PC-3 (cell line): Measurements from ENCODE around the gene OR6B1. TPM values are rescaled to one million over a fixed set of nuclear protein-coding genes. Genes with fewer than 3 reads are reported as not detected.
"Not testable (repeated sequence)": the region's sequence is repeated elsewhere in the genome, so short reads cannot be mapped to it uniquely, and the experiment has no call there.

Experiments
- ATAC-seq: fragments of 200-7000 bp; cut with Tn5 transposase; 2 replicates; pipeline ENCODE4 v1.9.1; 2020; ENCODE audit warnings: mild to moderate bottlenecking, moderate library complexity
- BruUV-seq: library from RNA; stranded (reverse); fragments of 400-500 nt; replicated peaks from 2 replicates; lab custom pipeline; 2021; lab: Mats Ljungman, UMichigan
- CTCF ChIA-PET: fragments of 300-600 bp; sonication (Branson Sonifier 250); formaldehyde crosslinking; loops from one replicate; lab custom pipeline; 2022; ENCODE audit warnings: antibody characterized with exemption; lab: Charles Lee
- POLR2A ChIA-PET: fragments of 300-600 bp; sonication (Branson Sonifier 250); formaldehyde crosslinking; loops from one replicate; lab custom pipeline; 2022; ENCODE audit warnings: antibody characterized with exemption; ENCODE audit not compliant: unreplicated experiment; lab: Charles Lee
- DNase-seq: peaks from one replicate; pipeline ENCODE4 v3.0.0-alpha.2; 2015
- H2AFZ ChIP-seq: fragments of 300-600 bp; sonication (generic); 2 replicates; pipeline ENCODE4 v1.6.0; 2016; ENCODE audit warnings: antibody characterized with exemption, low read length
- H3F3A ChIP-seq: fragments of 300-600 bp; sonication (generic); one replicate; pipeline ENCODE4 v1.6.0; 2017; ENCODE audit warnings: antibody characterized with exemption, low read length, control low read depth, mild to moderate bottlenecking; ENCODE audit not compliant: unreplicated experiment
- H3K27ac ChIP-seq: fragments of 300-600 bp; sonication (generic); 2 replicates; pipeline ENCODE4 v1.5.1; 2016; ENCODE audit warnings: mild to moderate bottlenecking, low read length
- H3K27me3 ChIP-seq: fragments of 300-600 bp; sonication (generic); 2 replicates; pipeline ENCODE4 v1.6.1; 2016; ENCODE audit warnings: low read length, mixed read lengths
- H3K36me3 ChIP-seq: fragments of 300-600 bp; sonication (generic); 2 replicates; pipeline ENCODE4 v1.6.1; 2016; ENCODE audit warnings: low read depth, mixed run types, low read length, mixed read lengths
- H3K4me1 ChIP-seq: fragments of 300-600 bp; sonication (generic); 2 replicates; pipeline ENCODE4 v1.5.1; 2016; ENCODE audit warnings: low read length; ENCODE audit not compliant: insufficient read depth
- H3K4me2 ChIP-seq: fragments of 300-600 bp; sonication (generic); 2 replicates; pipeline ENCODE4 v1.6.0; 2016; ENCODE audit warnings: low read length
- H3K4me3 ChIP-seq: fragments of 300-600 bp; sonication (generic); 2 replicates; pipeline ENCODE4 v1.5.1; 2016; ENCODE audit warnings: mild to moderate bottlenecking, low read length, mixed read lengths
- H3K79me2 ChIP-seq: fragments of 300-600 bp; sonication (generic); 2 replicates; pipeline ENCODE4 v1.6.1; 2017; ENCODE audit warnings: low read length, mixed read lengths
- H3K9ac ChIP-seq: fragments of 300-600 bp; sonication (generic); 2 replicates; pipeline ENCODE4 v1.6.0; 2016; ENCODE audit warnings: mild to moderate bottlenecking, low read length
- H3K9me2 ChIP-seq: fragments of 300-600 bp; sonication (generic); replicated peaks from 2 replicates; pipeline ENCODE4 v1.6.1; 2016; ENCODE audit warnings: mixed run types, low read length, mixed read lengths
- H3K9me3 ChIP-seq: fragments of 300-600 bp; sonication (generic); 2 replicates; pipeline ENCODE4 v1.6.1; 2016; ENCODE audit warnings: low read length, mixed read lengths
- H4K20me1 ChIP-seq: fragments of 300-600 bp; sonication (generic); 2 replicates; pipeline ENCODE4 v1.6.1; 2016; ENCODE audit warnings: low read length, mixed read lengths
- EZH2 ChIP-seq: fragments of 300-600 bp; sonication (generic); IDR thresholded peaks from one replicate; pipeline ENCODE4 v1.6.1; 2017; ENCODE audit warnings: antibody characterized with exemption, mild to moderate bottlenecking, low read length; ENCODE audit not compliant: unreplicated experiment
- EZH2phosphoT487 ChIP-seq: fragments of 300-600 bp; sonication (generic); IDR thresholded peaks from 2 replicates; pipeline ENCODE4 v1.6.1; 2018; ENCODE audit warnings: mild to moderate bottlenecking, antibody characterized with exemption, low read length, borderline replicate concordance
- intact Hi-C: fragments of 100-400 bp; cut with micrococcal nuclease; formaldehyde crosslinking; loops from 2 replicates; pipeline ENCODE4 v1.9.0; 2023
- total RNA-seq: library from RNA; depleted of rRNA; stranded (reverse); fragments of >200 nt; gene quantifications from 2 replicates; pipeline ENCODE4 v1.2.3, GENCODE V29; 2014
- TF ChIP-seq, protein P1 (sequence below): fragments of 300-600 bp; sonication (generic); conservative IDR thresholded peaks from 2 replicates; pipeline ENCODE4 v1.5.1; 2017; ENCODE audit warnings: antibody characterized with exemption, low read depth, mild to moderate bottlenecking, low read length

Gene OR6B1
- total RNA-seq, 1 experiment from 2014 or later = not detected

DNA sequence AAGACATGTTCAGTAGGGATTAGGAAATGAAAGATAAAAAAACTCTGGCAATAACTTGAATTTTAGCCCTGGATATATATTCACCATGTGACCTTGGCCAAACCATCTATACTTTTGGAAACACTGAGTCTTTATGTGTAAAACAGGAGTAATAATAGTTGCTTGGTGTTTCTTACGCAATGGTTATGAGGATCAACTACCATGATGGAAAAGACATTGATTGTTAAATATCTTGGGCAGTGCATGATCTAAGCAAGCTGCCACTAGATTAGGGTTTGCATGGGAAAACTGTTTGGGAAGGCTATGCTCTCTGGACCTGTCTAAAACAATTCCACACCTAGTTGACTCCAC is 6.5 kb downstream of the OR6B1 start:
- no peak overlapping the region for H3K4me3 ChIP-seq
- H3K9ac ChIP-seq = no peak overlapping the region
- no peaks in the 10 kb centered on the region for H3K4me1 ChIP-seq
- no peak overlapping the region for H3K27ac ChIP-seq
- no peaks in the 10 kb centered on the region for H3K9me2 ChIP-seq
- H3K27me3 ChIP-seq = no peaks in the 10 kb centered on the region
- DNase-seq (no peak), ATAC-seq (no peak)
- H3K36me3 ChIP-seq = no peaks in the 10 kb centered on the region
- H3K79me2 ChIP-seq = no peaks in the 10 kb centered on the region
- H3F3A ChIP-seq = no peaks in the 10 kb centered on the region
- POLR2A ChIA-PET = no interaction called here
- no peak overlapping the region for H2AFZ ChIP-seq
- intact Hi-C loops = no loop called here
- no peak overlapping the region for H3K4me2 ChIP-seq
- CTCF ChIA-PET = no interaction called here
- H4K20me1 ChIP-seq = no peaks in the 10 kb centered on the region
- BruUV-seq = no TSS peak
- no peaks in the 10 kb centered on the region for H3K9me3 ChIP-seq
- TF ChIP-seq EZH2phosphoT487 (no peak), EZH2 (no peak)
- TF ChIP-seq, protein P1, sequence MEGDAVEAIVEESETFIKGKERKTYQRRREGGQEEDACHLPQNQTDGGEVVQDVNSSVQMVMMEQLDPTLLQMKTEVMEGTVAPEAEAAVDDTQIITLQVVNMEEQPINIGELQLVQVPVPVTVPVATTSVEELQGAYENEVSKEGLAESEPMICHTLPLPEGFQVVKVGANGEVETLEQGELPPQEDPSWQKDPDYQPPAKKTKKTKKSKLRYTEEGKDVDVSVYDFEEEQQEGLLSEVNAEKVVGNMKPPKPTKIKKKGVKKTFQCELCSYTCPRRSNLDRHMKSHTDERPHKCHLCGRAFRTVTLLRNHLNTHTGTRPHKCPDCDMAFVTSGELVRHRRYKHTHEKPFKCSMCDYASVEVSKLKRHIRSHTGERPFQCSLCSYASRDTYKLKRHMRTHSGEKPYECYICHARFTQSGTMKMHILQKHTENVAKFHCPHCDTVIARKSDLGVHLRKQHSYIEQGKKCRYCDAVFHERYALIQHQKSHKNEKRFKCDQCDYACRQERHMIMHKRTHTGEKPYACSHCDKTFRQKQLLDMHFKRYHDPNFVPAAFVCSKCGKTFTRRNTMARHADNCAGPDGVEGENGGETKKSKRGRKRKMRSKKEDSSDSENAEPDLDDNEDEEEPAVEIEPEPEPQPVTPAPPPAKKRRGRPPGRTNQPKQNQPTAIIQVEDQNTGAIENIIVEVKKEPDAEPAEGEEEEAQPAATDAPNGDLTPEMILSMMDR = no peak

DNA sequence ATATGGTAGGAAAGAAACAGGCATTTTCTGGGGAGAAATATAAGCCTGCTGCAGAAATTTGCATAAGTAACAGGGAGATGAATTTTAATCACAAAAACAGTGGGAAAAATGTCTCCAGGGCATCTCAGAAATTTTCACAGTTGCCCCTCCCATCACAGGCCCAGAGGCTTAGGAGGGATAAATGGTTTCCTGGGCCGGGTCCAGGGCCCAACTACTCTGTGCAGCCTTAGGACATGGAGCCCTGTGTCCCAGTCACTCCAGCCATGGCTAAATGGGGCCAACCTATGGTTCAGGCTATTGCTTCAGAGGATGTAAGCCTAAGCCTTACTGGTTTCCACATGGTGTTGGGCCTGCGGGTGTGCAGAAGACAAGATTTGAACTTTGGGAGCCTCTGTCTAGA is 9.2 kb downstream of the OR6B1 start:
- no peaks in the 10 kb centered on the region for H3F3A ChIP-seq

DNA sequence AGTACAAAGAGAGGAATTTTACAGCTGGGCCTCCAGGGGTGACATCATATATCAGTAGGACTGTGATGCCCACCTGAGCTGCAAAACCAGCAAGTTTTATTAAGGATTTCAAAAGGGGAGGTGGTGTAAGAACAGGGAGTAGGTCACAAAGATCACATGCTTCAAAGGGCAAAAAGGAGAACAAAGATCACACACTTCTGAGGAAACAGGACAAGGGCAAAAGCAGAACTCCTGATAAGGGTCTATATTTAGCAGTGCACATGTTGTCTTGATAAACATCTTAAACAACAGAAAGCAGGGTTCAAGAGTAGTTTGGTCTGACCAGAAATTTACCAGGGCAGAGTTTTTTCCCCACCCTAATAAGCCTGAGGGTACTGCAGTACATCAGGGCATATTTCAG is 9.9 kb downstream of the OR6B1 start:
- BruUV-seq, H3K4me3 ChIP-seq, H3K9me2 ChIP-seq, H3K27ac ChIP-seq, H4K20me1 ChIP-seq, CTCF ChIA-PET, H3F3A ChIP-seq, H3K9me3 ChIP-seq, H3K79me2 ChIP-seq, H3K9ac ChIP-seq, DNase-seq, H3K36me3 ChIP-seq, intact Hi-C loops, POLR2A ChIA-PET, H3K4me2 ChIP-seq, H3K27me3 ChIP-seq, H3K4me1 ChIP-seq, ATAC-seq, H2AFZ ChIP-seq: not testable (repeated sequence)

More for the DNA sequence above, 9.2 kb downstream of the OR6B1 start:
- Histone ChIP-seq H3K4me1 (no peaks in the 10 kb centered on the region), H3K9me3 (no peaks in the 10 kb centered on the region), H3K27ac (no peak overlapping the region), H3K9ac (no peak overlapping the region), H3K9me2 (no peaks in the 10 kb centered on the region), H3K4me3 (no peak overlapping the region), H3K79me2 (no peaks in the 10 kb centered on the region), H3K36me3 (no peaks in the 10 kb centered on the region), H3K27me3 (no peaks in the 10 kb centered on the region), H4K20me1 (no peaks in the 10 kb centered on the region), H2AFZ (no peak overlapping the region), H3K4me2 (no peak overlapping the region)
- intact Hi-C loops = no loop called here
- TF ChIP-seq, protein P1 = no peak
- no peak for ATAC-seq
- DNase-seq = no peak
- BruUV-seq = no TSS peak
- ChIA-PET CTCF (no interaction called here), POLR2A (no interaction called here)

DNA sequence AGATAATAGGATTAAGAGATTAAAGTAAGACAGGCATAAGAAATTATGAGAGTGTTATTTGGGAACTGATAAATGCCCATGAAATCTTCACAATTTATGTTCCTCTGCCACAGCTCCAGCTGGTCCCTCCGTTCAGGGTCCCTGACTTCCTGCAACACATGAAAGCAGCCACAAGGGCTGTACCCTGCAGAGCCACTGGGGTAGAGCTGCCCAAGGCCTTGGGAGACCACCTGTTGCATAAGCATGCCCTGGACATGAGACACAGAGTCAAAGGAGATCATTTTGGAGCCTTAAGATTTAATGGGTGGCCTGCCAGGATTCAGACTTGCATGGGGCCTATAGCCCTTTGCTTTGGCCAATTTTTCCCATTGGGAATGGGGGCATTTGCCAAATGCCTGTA is 10.7 kb downstream of the OR6B1 start:
- H4K20me1 ChIP-seq, H3K4me1 ChIP-seq, H3K36me3 ChIP-seq, H3K9me3 ChIP-seq, H3K4me2 ChIP-seq, ATAC-seq, H3K9me2 ChIP-seq, POLR2A ChIA-PET, H3K4me3 ChIP-seq, H3K27ac ChIP-seq, H3K79me2 ChIP-seq, DNase-seq, H3K27me3 ChIP-seq, H2AFZ ChIP-seq, BruUV-seq, H3F3A ChIP-seq, intact Hi-C loops, H3K9ac ChIP-seq: not testable (repeated sequence)
- CTCF ChIA-PET = interaction anchor here (0.6 to 2.1 kb wide), 2 partner anchors 24 to 109 kb away, joined by 3 to 35 read pairs; partner anchors contain the start of gene TCAF1
